Kidney (tissue), 14 donors: ENCODE measurements around the gene ADSS1. TPM values are rescaled to one million over a fixed set of nuclear protein-coding genes. Genes with fewer than 3 reads are reported as not detected.

Experiments
- DNase-seq, 5 donors: peaks; one replicate each; pipeline ENCODE4 v3.0.0-alpha.2; 2013 to 2020
- FAIRE-seq: peaks from 2 replicates; lab custom pipeline; 2012; peaks lifted over from hg19 to GRCh38; lab: Jason Lieb, UNC
- H3K27ac ChIP-seq, 2 donors: one replicate each; pipeline ENCODE4 v1.7.0; 2013; ENCODE audit warnings: low read depth in 2 of 2, low read length in 2 of 2, inconsistent platforms in 1 of 2
- H3K27me3 ChIP-seq: one replicate; pipeline ENCODE4 v1.7.1; 2013; ENCODE audit warnings: low read length, inconsistent platforms; ENCODE audit not compliant: control insufficient read depth, insufficient read depth
- H3K36me3 ChIP-seq, 3 donors: one replicate each; pipeline versions ENCODE4 v1.7.0 to v1.7.1; 2013; ENCODE audit warnings: low read length in 3 of 3, control low read depth in 1 of 3, inconsistent platforms in 1 of 3; ENCODE audit not compliant: insufficient read depth in 3 of 3, control insufficient read depth in 2 of 3
- H3K4me1 ChIP-seq, 3 donors: one replicate each; pipeline versions ENCODE4 v1.7.0 to v1.7.1; 2013; ENCODE audit warnings: low read length in 3 of 3, inconsistent platforms in 1 of 3, low read depth in 1 of 3; ENCODE audit not compliant: control insufficient read depth in 2 of 3, insufficient read depth in 2 of 3
- H3K4me3 ChIP-seq, 3 donors: one replicate each; pipeline versions ENCODE4 v1.7.0 to v1.8.1; 2013; ENCODE audit warnings: low read length in 3 of 3, control low read depth in 1 of 3, inconsistent platforms in 1 of 3
- H3K9ac ChIP-seq, 3 donors: one replicate each; pipeline versions ENCODE4 v1.7.0 to v1.7.1; 2013; ENCODE audit warnings: low read length in 3 of 3, control low read depth in 1 of 3, inconsistent platforms in 1 of 3
- H3K9me3 ChIP-seq, 3 donors: one replicate each; pipeline versions ENCODE4 v1.7.0 to v1.7.1; 2013; ENCODE audit warnings: low read length in 3 of 3, control low read depth in 1 of 3, inconsistent platforms in 1 of 3; ENCODE audit not compliant: control insufficient read depth in 2 of 3, insufficient read depth in 1 of 3
- intact Hi-C: fragments of 100-400 bp; cut with DNase I; formaldehyde crosslinking; loops from one replicate; pipeline ENCODE4 v1.11.1; 2022
- polyA plus RNA-seq: library from polyadenylated mRNA; stranded (reverse); fragments of 350-450 nt; fragmentation: Illumina TruSeq; extraction: RNeasy Lipid Tissue Mini Kit (QIAGEN cat#74804); gene quantifications from one replicate; pipeline ENCODE4 v1.2.3, GENCODE V29; 2014; ENCODE audit warnings: low read depth, low replicate concordance; ENCODE audit not compliant: insufficient read depth
- total RNA-seq: library from RNA; stranded (reverse); fragmentation: NEBNext Ultra II Directional; extraction: Animal tissue kit (Norgen Biotek cat#: 25700); gene quantifications from one replicate; pipeline ENCODE4 v1.2.1, GENCODE V29; 2021
- TF ChIP-seq, protein P1 (sequence below): IDR thresholded peaks from 3 replicates; pipeline ENCODE4 v1.5.1; 2012; ENCODE audit warnings: mild to moderate bottlenecking, moderate library complexity, borderline replicate concordance; ENCODE audit not compliant: insufficient read depth; ENCODE audit errors: extremely low read depth
- donor health status: control.
- donor health status: control.
- donor health status: control.
- donor health status: control.
- donor health status: control.
- donor health status: DM: yes; HTN: yes; CAD: no.
- donor health status: Normal renal cell carcinoma (clear cell type).

ADSS1 gene
- total and polyA plus RNA-seq, 2 donors from 2014 or later = 7.5 to 16.5 TPM

DNA sequence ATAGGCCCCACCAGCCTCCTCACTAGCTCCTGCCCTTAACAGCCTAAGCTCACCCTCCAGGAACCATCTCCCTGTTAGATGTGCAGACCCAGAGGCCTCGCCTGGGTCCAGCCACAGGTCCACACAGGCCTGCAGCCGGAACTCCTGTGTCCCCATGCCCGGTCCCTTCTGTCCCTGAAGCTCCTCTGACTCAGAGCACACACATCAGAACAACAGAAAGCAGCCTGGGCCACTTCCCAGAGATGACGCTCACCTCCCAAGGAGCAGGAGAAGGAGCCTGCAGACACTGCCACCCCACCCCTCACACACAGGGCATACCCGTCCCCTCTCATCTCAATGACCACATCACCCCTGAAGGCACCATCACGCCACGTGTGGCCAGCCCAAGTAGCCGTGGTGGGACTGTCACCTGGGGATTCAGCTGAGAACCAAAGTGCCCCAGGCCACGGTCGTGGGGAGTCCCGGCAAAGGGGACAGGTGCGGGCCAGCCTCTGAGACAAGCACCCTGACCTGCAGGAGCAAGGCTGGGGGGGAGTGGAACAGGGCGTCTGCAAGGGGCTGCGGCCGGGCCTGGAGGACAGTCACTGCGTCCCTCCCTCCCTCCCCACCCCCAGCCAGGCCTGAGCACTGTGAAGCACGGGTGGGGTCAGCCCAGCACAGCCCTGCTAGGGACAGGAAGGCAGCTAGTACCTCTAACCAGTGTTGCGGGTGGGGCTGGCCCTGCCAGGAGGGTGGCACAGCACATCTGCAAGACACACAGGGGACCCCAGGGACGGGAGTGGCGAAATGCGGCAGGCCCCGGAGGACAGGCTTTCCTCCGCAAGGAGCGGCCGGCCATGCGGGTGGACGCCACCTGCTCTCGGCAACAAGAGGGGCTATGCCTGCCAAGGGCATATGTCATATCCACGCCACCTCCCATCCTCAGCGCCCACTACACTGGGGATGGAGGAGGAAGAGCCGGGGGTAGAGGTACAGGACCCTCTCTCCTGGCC is 66.0 kb downstream of the ADSS1 start:
- peaks cover 0 to 23% (median 3%) of the 10 kb centered on the region in 3 donors for H3K4me1 ChIP-seq
- no peak overlapping the region for H3K27ac ChIP-seq
- DNase-seq (no peak), FAIRE-seq (no peak)
- intact Hi-C loops = no loop called here
- no peaks in the 10 kb centered on the region for H3K27me3 ChIP-seq
- no peaks in the 10 kb centered on the region for H3K9me3 ChIP-seq
- no peak overlapping the region for H3K4me3 ChIP-seq
- TF ChIP-seq, protein P1, sequence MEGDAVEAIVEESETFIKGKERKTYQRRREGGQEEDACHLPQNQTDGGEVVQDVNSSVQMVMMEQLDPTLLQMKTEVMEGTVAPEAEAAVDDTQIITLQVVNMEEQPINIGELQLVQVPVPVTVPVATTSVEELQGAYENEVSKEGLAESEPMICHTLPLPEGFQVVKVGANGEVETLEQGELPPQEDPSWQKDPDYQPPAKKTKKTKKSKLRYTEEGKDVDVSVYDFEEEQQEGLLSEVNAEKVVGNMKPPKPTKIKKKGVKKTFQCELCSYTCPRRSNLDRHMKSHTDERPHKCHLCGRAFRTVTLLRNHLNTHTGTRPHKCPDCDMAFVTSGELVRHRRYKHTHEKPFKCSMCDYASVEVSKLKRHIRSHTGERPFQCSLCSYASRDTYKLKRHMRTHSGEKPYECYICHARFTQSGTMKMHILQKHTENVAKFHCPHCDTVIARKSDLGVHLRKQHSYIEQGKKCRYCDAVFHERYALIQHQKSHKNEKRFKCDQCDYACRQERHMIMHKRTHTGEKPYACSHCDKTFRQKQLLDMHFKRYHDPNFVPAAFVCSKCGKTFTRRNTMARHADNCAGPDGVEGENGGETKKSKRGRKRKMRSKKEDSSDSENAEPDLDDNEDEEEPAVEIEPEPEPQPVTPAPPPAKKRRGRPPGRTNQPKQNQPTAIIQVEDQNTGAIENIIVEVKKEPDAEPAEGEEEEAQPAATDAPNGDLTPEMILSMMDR = no peak
- H3K36me3 ChIP-seq = no peaks in the 10 kb centered on the region
- H3K9ac ChIP-seq = no peak overlapping the region

DNA sequence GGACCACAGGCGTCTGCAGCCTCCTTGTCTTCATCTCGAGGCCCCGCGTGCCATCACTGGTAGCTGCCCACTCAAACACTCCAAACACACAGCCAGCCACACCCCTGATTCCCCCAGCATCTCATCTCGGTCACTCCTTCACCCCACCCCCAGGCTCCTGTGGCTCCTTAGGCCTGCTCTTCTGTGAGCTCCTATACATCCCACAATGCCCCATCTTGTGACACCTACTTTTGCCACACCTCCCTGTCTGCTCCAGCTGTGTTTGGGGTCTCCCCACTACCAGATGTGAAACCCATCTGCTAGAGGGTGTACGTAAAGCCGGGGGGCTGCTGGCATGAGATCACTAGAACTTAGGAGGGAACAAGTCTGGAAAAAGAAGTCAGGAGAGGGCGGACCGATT is 67.4 kb downstream of the ADSS1 start:
- DNase-seq (no peak), FAIRE-seq (no peak)
- TF ChIP-seq, protein P1 = no peak
- no peaks in the 10 kb centered on the region for H3K36me3 ChIP-seq
- H3K27me3 ChIP-seq = no peaks in the 10 kb centered on the region
- H3K4me1 ChIP-seq = peaks cover 0 to 27% (median 3%) of the 10 kb centered on the region in 3 donors
- no peak overlapping the region for H3K9ac ChIP-seq
- no peak overlapping the region for H3K4me3 ChIP-seq
- no peak overlapping the region for H3K27ac ChIP-seq
- no peaks in the 10 kb centered on the region for H3K9me3 ChIP-seq
- intact Hi-C loops = no loop called here

DNA sequence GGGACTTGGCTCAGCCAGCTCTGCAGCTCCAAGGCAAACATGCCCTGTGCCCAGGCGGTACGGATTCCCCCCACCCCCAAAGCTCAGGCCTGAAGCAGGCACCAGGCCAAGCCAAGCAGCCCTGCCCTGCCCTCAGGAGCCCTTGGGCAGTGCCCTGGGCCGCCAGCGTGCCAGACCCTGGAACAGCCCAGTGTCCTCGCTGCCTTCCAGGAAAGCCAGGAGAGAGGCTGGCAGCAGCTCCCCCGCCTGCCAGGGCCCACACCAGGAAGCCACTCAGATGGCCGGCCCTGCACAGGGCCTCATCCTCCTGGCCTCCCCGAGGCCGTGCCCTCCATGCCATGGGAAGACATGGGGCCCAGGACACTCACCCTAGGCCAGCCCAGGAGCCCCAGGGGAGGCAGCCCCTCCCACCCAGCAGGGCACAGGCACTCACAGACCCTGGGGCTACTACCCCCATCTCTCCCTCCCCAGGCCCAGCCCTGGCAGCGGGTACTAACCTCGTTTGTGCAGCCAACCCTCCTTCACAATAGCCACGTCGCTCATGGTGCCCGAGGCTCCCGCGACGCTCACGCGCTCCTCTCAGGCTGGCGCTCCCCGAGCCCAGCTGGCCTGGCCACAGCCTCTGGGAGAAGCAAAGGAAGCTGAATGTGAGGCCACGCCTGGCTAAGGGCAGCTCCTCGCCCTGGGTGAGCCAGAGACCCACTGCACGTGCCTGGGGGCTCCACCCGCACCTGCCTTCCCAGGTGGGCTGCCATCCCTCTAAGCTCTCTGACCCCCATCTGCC is 68.3 kb downstream of the ADSS1 start:
- FAIRE-seq (no peak), DNase-seq (no peak)
- Histone ChIP-seq H3K9me3 (no peaks in the 10 kb centered on the region), H3K9ac (no peak overlapping the region), H3K36me3 (no peaks in the 10 kb centered on the region), H3K4me3 (no peak overlapping the region), H3K27me3 (no peaks in the 10 kb centered on the region), H3K4me1 (peaks cover 0 to 28% (median 3%) of the 10 kb centered on the region in 3 donors), H3K27ac (no peak overlapping the region)
- intact Hi-C loops = no loop called here
- TF ChIP-seq, protein P1 = no peak
